ENCODE measurements around the gene SHCBP1. TPM values are rescaled to one million over a fixed set of nuclear protein-coding genes. Genes with fewer than 3 reads are reported as not detected.
A peak's percentile ranks its signal among the peaks of the same experiment; 100 is the strongest.

The SHCBP1 gene, protein sequence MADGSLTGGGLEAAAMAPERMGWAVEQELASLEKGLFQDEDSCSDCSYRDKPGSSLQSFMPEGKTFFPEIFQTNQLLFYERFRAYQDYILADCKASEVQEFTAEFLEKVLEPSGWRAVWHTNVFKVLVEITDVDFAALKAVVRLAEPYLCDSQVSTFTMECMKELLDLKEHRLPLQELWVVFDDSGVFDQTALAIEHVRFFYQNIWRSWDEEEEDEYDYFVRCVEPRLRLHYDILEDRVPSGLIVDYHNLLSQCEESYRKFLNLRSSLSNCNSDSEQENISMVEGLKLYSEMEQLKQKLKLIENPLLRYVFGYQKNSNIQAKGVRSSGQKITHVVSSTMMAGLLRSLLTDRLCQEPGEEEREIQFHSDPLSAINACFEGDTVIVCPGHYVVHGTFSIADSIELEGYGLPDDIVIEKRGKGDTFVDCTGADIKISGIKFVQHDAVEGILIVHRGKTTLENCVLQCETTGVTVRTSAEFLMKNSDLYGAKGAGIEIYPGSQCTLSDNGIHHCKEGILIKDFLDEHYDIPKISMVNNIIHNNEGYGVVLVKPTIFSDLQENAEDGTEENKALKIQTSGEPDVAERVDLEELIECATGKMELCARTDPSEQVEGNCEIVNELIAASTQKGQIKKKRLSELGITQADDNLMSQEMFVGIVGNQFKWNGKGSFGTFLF
- 10.6 TPM for polyA plus RNA-seq (2013, experiment 1 of 2)
- 10.9 TPM for polyA plus RNA-seq (2013, experiment 2 of 2)

DNA sequence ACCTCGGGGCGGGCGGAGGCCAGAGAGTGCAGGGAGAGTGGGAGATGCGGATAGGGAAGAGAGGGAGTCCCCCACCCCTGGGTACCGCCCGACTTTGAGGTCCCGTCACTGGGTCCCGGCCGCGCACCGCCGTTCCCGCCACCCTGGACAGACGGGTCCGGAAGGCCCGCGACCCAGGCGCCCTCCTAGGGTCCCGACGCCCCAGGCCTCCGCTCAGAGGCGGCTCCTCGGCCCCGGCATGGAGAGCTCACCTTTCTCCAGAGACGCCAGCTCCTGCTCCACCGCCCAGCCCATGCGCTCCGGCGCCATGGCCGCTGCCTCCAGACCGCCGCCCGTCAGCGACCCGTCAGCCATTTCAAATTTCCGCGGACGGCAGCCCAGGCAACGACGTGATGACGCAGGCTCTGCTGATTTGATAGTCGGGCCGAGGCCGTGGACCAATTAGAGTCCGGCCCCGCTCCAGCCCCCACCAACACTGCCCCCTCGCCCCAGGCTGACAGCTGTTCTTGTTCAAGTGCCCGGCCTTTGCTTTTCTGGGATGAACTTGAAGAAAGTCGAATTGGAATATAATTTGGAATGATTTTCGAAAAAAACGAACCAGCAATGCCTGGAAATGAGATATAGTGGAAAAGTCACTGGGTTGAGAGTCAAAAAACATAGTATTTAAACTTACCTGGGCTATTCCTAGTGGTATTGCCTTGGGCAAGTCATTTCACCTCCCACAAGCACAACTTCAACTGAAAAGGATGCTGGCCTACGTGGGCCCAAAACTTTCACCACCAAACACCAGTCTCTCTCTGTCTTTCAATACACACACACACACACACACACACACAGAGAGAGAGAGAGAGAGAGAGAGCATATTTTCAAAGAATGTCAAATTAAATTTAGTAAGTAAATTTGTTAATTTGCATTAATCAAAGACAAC lies at the start of gene SHCBP1:
Gene SHCBP1, minus strand, starts transcription at position 374 of the 928 bp plus-strand sequence. Its CDS starts 20 bp downstream, at position 354.
- Histone ChIP-seq H3K4me3 (ENCODE audit: low read length) (peak within 1 kb of the TSS; percentile 97), H2BK5ac (ENCODE audit: low read length) (no peak within 1 kb of the TSS), H3K56ac (ENCODE audit: low read length) (peak within 1 kb of the TSS; percentile 95), H4K8ac (ENCODE audit: low read depth, low read length) (no peak within 1 kb of the TSS), H4K5ac (ENCODE audit: low read length) (no peak within 1 kb of the TSS), H2BK15ac (replicated peaks; ENCODE audit: low read depth) (no peak within 1 kb of the TSS), H3K18ac (ENCODE audit: low read length) (peak within 1 kb of the TSS; percentile 97), H3K27me3 (ENCODE audit: insufficient read depth, low read length, poor library complexity) (no peaks in the 10 kb centered on the region), H3K4ac (ENCODE audit: low read depth, low read length) (peak within 1 kb of the TSS; percentile 27), H3K4me2 (ENCODE audit: low read length) (peak within 1 kb of the TSS; percentile 59), H3K79me1 (ENCODE audit: low read length) (peaks cover 4% of the 10 kb centered on the region), H3K79me2 (ENCODE audit: control insufficient read depth, insufficient read depth, low read length) (peaks cover 12% of the 10 kb centered on the region), H3K4me1 (ENCODE audit: control insufficient read depth, low read depth, low read length) (no peaks in the 10 kb centered on the region), H3K27ac (ENCODE audit: low read depth, low read length) (no peak within 1 kb of the TSS), H3K9ac (ENCODE audit: low read length) (peak within 1 kb of the TSS; percentile 94), H3K36me3 (ENCODE audit: control insufficient read depth, insufficient read depth, low read length) (peaks cover 2% of the 10 kb centered on the region), H2BK120ac (ENCODE audit: low read depth, low read length) (peak within 1 kb of the TSS; percentile 21), H3K23ac (ENCODE audit: low read length) (no peak within 1 kb of the TSS), H2AK5ac (ENCODE audit: low read length) (no peak within 1 kb of the TSS)
- DNase-seq = peak; percentile 96
- WGBS (ENCODE audit: extremely low coverage, insufficient coverage, low lambda C conversion rate) = no CpG with 5 or more reads among the region's 52 CpGs

DNA sequence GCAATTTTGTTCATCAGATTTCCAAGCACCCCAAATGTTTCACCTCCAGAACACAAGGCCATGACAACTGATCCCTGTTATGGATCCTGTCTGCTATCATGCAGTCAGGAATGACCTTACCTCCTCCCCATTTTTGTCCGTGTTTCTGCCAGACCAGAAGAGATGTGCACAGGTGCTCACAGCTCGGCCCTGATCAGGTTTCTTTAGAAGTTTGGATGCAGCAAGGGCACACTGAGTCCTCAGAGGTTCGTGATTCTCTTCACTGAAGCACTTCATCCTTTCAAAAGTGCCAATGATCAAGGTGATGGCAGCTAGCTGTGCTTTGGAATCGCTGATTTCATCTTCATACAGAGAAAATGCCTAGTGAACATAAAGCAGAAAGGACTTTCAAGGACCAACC lies 40.9 kb upstream of the SHCBP1 start:
- no peak overlapping the region for H3K4me2 ChIP-seq (ENCODE audit: low read length)

DNA sequence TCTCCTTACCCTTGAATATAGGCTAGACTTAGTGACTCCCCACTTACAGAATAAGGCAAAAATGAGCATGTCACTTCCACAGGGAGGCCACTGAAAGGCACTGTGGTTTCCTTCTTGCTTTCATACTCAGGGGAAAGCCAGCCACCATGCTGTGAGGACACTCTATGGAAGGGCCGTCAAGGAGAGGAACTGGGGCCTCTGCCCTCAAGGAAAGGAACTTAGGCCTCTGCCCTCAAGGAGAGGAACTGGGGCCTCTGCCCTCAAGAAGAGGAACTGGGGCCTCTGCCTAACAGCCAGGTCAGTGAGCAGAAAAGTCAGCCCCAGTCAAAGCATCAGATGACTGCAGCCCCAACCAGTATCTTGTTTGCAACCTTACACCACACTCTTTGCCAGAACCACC lies 37.7 kb upstream of the SHCBP1 start:
- Histone ChIP-seq H4K5ac (ENCODE audit: low read length) (no peak overlapping the region), H3K27me3 (ENCODE audit: insufficient read depth, low read length, poor library complexity) (no peaks in the 10 kb centered on the region), H3K4me3 (ENCODE audit: low read length) (no peak overlapping the region), H3K23ac (ENCODE audit: low read length) (no peak overlapping the region), H3K56ac (ENCODE audit: low read length) (no peak overlapping the region), H2AK5ac (ENCODE audit: low read length) (no peak overlapping the region), H2BK120ac (ENCODE audit: low read depth, low read length) (no peak overlapping the region), H2BK5ac (ENCODE audit: low read length) (no peak overlapping the region), H3K79me2 (ENCODE audit: control insufficient read depth, insufficient read depth, low read length) (no peaks in the 10 kb centered on the region), H3K4ac (ENCODE audit: low read depth, low read length) (no peak overlapping the region), H3K4me1 (ENCODE audit: control insufficient read depth, low read depth, low read length) (no peaks in the 10 kb centered on the region), H4K8ac (ENCODE audit: low read depth, low read length) (no peak overlapping the region), H3K9ac (ENCODE audit: low read length) (no peak overlapping the region), H3K79me1 (ENCODE audit: low read length) (no peaks in the 10 kb centered on the region), H3K36me3 (ENCODE audit: control insufficient read depth, insufficient read depth, low read length) (peaks cover 13% of the 10 kb centered on the region), H3K4me2 (ENCODE audit: low read length) (no peak overlapping the region), H3K18ac (ENCODE audit: low read length) (no peak overlapping the region), H3K27ac (ENCODE audit: low read depth, low read length) (no peak overlapping the region), H2BK15ac (replicated peaks; ENCODE audit: low read depth) (no peak overlapping the region)
- no CpG with 5 or more reads among the region's 1 CpG for WGBS (ENCODE audit: extremely low coverage, insufficient coverage, low lambda C conversion rate)
- no peak for DNase-seq

More for the DNA sequence above, 40.9 kb upstream of the SHCBP1 start:
- Histone ChIP-seq H3K36me3 (ENCODE audit: control insufficient read depth, insufficient read depth, low read length) (peaks cover 13% of the 10 kb centered on the region), H4K8ac (ENCODE audit: low read depth, low read length) (no peak overlapping the region), H3K4me1 (ENCODE audit: control insufficient read depth, low read depth, low read length) (no peaks in the 10 kb centered on the region), H3K27ac (ENCODE audit: low read depth, low read length) (no peak overlapping the region), H2BK15ac (replicated peaks; ENCODE audit: low read depth) (no peak overlapping the region), H2BK5ac (ENCODE audit: low read length) (no peak overlapping the region), H3K79me1 (ENCODE audit: low read length) (no peaks in the 10 kb centered on the region), H3K9ac (ENCODE audit: low read length) (no peak overlapping the region), H3K23ac (ENCODE audit: low read length) (no peak overlapping the region), H3K56ac (ENCODE audit: low read length) (no peak overlapping the region), H3K27me3 (ENCODE audit: insufficient read depth, low read length, poor library complexity) (no peaks in the 10 kb centered on the region), H3K4ac (ENCODE audit: low read depth, low read length) (no peak overlapping the region), H3K4me3 (ENCODE audit: low read length) (no peak overlapping the region), H3K79me2 (ENCODE audit: control insufficient read depth, insufficient read depth, low read length) (no peaks in the 10 kb centered on the region), H2AK5ac (ENCODE audit: low read length) (no peak overlapping the region), H2BK120ac (ENCODE audit: low read depth, low read length) (no peak overlapping the region), H3K18ac (ENCODE audit: low read length) (no peak overlapping the region), H4K5ac (ENCODE audit: low read length) (no peak overlapping the region)
- WGBS (ENCODE audit: extremely low coverage, insufficient coverage, low lambda C conversion rate) = no CpG with 5 or more reads among the region's 4 CpGs
- no peak for DNase-seq

DNA sequence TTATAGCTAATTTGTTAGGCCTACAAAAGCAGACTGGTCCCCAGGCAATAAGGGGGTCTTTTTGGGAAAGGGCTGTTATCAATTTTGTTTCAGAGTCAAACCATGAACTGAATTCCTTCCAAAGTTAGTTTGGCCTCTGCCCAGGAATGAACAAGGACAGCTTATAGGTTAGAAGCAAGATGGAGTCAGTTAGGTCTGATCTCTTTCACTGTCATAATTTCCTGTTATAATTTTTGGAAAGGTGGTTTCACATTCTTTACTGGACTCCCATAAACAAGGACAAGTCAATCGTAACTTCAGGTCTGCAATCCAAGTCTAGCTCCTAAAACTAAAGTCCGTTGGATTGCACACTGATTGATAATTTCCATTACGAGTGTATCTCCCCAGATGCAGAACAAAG lies 30.1 kb upstream of the SHCBP1 start:
- Histone ChIP-seq H2BK120ac (ENCODE audit: low read depth, low read length) (no peak overlapping the region), H3K79me2 (ENCODE audit: control insufficient read depth, insufficient read depth, low read length) (no peaks in the 10 kb centered on the region), H3K4me1 (ENCODE audit: control insufficient read depth, low read depth, low read length) (no peaks in the 10 kb centered on the region), H3K27me3 (ENCODE audit: insufficient read depth, low read length, poor library complexity) (no peaks in the 10 kb centered on the region), H4K8ac (ENCODE audit: low read depth, low read length) (no peak overlapping the region), H2BK15ac (replicated peaks; ENCODE audit: low read depth) (no peak overlapping the region), H3K36me3 (ENCODE audit: control insufficient read depth, insufficient read depth, low read length) (no peaks in the 10 kb centered on the region), H3K79me1 (ENCODE audit: low read length) (no peaks in the 10 kb centered on the region), H3K4ac (ENCODE audit: low read depth, low read length) (no peak overlapping the region), H3K23ac (ENCODE audit: low read length) (no peak overlapping the region), H3K27ac (ENCODE audit: low read depth, low read length) (no peak overlapping the region), H3K18ac (ENCODE audit: low read length) (no peak overlapping the region), H3K9ac (ENCODE audit: low read length) (no peak overlapping the region), H2BK5ac (ENCODE audit: low read length) (no peak overlapping the region), H3K56ac (ENCODE audit: low read length) (no peak overlapping the region), H2AK5ac (ENCODE audit: low read length) (no peak overlapping the region), H3K4me3 (ENCODE audit: low read length) (no peak overlapping the region), H4K5ac (ENCODE audit: low read length) (no peak overlapping the region), H3K4me2 (ENCODE audit: low read length) (no peak overlapping the region)
- WGBS (ENCODE audit: extremely low coverage, insufficient coverage, low lambda C conversion rate) = no CpG with 5 or more reads among the region's 3 CpGs
- no peak for DNase-seq

DNA sequence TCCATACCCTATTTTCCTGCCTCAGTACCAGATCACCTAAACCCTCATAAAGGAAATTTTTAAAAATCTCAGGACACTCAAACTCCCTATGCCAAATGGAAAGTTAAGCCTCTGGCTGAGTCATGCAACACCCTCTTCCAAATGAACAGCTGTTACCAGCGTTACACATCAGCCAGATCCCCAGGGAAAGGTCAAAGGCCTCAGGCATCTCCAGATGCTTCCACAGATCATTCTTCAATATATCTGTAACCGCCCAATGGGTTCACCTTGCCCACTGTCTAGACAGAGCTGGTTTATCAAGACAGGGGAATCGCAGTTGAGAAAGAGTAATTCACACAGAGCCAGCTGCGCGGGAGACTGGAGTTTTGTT lies 29.1 kb upstream of the SHCBP1 start:
- H3K9ac ChIP-seq (ENCODE audit: low read length) = no peak overlapping the region
- WGBS (ENCODE audit: extremely low coverage, insufficient coverage, low lambda C conversion rate) = no CpG with 5 or more reads among the region's 5 CpGs
- no peak overlapping the region for H2BK5ac ChIP-seq (ENCODE audit: low read length)
- H2BK15ac ChIP-seq (replicated peaks; ENCODE audit: low read depth) = no peak overlapping the region
- H3K56ac ChIP-seq (ENCODE audit: low read length) = no peak overlapping the region
- no peak overlapping the region for H3K4me3 ChIP-seq (ENCODE audit: low read length)
- H3K27me3 ChIP-seq (ENCODE audit: insufficient read depth, low read length, poor library complexity) = no peaks in the 10 kb centered on the region
- no peak overlapping the region for H2AK5ac ChIP-seq (ENCODE audit: low read length)
- no peaks in the 10 kb centered on the region for H3K4me1 ChIP-seq (ENCODE audit: control insufficient read depth, low read depth, low read length)
- H4K5ac ChIP-seq (ENCODE audit: low read length) = no peak overlapping the region
- H3K4ac ChIP-seq (ENCODE audit: low read depth, low read length) = no peak overlapping the region
- peak; percentile 25 for DNase-seq
- no peaks in the 10 kb centered on the region for H3K79me1 ChIP-seq (ENCODE audit: low read length)
- H4K8ac ChIP-seq (ENCODE audit: low read depth, low read length) = no peak overlapping the region
- H3K79me2 ChIP-seq (ENCODE audit: control insufficient read depth, insufficient read depth, low read length) = no peaks in the 10 kb centered on the region
- no peak overlapping the region for H3K4me2 ChIP-seq (ENCODE audit: low read length)
- H2BK120ac ChIP-seq (ENCODE audit: low read depth, low read length) = no peak overlapping the region
- no peak overlapping the region for H3K23ac ChIP-seq (ENCODE audit: low read length)
- no peaks in the 10 kb centered on the region for H3K36me3 ChIP-seq (ENCODE audit: control insufficient read depth, insufficient read depth, low read length)
- no peak overlapping the region for H3K27ac ChIP-seq (ENCODE audit: low read depth, low read length)
- no peak overlapping the region for H3K18ac ChIP-seq (ENCODE audit: low read length)
